Lower leg skin (tissue), 3 donors: ENCODE data around the gene HSD11B2.

Experiments
- POLR2A ChIP-seq, 2 donors: fragments of 450-650 bp; IDR thresholded peaks; one replicate each; pipeline ENCODE4 v1.6.1; 2016 to 2017; ENCODE audit warnings: antibody characterized with exemption in 2 of 2, mild to moderate bottlenecking in 1 of 2, moderate library complexity in 1 of 2
- TF ChIP-seq, protein P1 (sequence below), 3 donors: fragments of 450-650 bp; IDR thresholded peaks; one replicate each; pipeline ENCODE4 v1.5.1; 2016; ENCODE audit warnings: antibody characterized with exemption in 3 of 3, mild to moderate bottlenecking in 3 of 3, moderate library complexity in 2 of 3

DNA sequence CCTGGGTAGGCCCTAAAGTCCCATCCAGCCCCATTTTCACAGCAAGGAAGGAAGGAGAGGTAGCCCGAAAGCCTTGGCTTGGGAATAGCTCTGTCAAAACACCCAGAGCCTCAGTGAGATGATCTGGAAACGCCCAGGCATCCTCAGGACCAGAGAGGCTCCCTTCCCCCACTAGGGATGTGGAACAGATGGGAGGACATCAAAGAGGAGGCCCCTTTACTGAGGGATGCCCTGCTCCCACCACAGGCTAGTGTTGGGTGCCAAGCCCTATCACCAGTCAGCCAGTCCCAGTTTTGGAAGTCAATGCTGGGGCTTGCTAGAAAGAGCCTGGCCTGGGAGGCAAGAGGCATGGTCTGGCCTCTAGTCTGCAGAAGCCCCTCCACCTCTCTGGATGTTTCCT lies 42.3 kb upstream of the HSD11B2 start:
- TF ChIP-seq, protein P1, sequence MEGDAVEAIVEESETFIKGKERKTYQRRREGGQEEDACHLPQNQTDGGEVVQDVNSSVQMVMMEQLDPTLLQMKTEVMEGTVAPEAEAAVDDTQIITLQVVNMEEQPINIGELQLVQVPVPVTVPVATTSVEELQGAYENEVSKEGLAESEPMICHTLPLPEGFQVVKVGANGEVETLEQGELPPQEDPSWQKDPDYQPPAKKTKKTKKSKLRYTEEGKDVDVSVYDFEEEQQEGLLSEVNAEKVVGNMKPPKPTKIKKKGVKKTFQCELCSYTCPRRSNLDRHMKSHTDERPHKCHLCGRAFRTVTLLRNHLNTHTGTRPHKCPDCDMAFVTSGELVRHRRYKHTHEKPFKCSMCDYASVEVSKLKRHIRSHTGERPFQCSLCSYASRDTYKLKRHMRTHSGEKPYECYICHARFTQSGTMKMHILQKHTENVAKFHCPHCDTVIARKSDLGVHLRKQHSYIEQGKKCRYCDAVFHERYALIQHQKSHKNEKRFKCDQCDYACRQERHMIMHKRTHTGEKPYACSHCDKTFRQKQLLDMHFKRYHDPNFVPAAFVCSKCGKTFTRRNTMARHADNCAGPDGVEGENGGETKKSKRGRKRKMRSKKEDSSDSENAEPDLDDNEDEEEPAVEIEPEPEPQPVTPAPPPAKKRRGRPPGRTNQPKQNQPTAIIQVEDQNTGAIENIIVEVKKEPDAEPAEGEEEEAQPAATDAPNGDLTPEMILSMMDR (IDR thresholded peaks at IDR 0.05), result no peak
- no peak for TF ChIP-seq POLR2A (IDR thresholded peaks at IDR 0.05)
